Measurements from ENCODE around the gene SCYL2.
"Not testable (repeated sequence)": the region's sequence is repeated elsewhere in the genome, so short reads cannot be mapped to it uniquely, and the experiment has no call there.

Gene SCYL2

GRCh38 chr12:100266835-100267602 lies at the start of gene SCYL2, which contains the start of gene DEPDC4:
SCYL2 (plus strand) TSS chr12:100267177; CDS start chr12:100282971, 15,794 bp downstream.
DEPDC4 (minus strand) TSS chr12:100267079; CDS start chr12:100267076, 3 bp downstream.
- Histone ChIP-seq H3K4me1 (ENCODE audit: control insufficient read depth, insufficient read depth, low read length) (peaks cover 10% of the 10 kb centered on the region), H3K27me3 (ENCODE audit: control insufficient read depth, insufficient read depth, low read length) (no peaks in the 10 kb centered on the region), H3K36me3 (ENCODE audit: control insufficient read depth, insufficient read depth, low read length) (no peaks in the 10 kb centered on the region), H3K4me3 (ENCODE audit: low read depth, low read length) (peak within 1 kb of the TSS; percentile 91), H3K9me3 (ENCODE audit: control insufficient read depth, insufficient read depth, low read length) (no peaks in the 10 kb centered on the region), H3K9ac (ENCODE audit: low read depth, low read length) (peak within 1 kb of the TSS; percentile 77)

- no peak overlapping the region for H3K9ac ChIP-seq (ENCODE audit: low read depth, low read length)
- no peaks in the 10 kb centered on the region for H3K27me3 ChIP-seq (ENCODE audit: control insufficient read depth, insufficient read depth, low read length)
- no peaks in the 10 kb centered on the region for H3K4me1 ChIP-seq (ENCODE audit: control insufficient read depth, insufficient read depth, low read length)
- H3K9me3 ChIP-seq (ENCODE audit: control insufficient read depth, insufficient read depth, low read length): no peaks in the 10 kb centered on the region
- H3K4me3 ChIP-seq (ENCODE audit: low read depth, low read length): no peak overlapping the region
- peaks cover 2% of the 10 kb centered on the region for H3K36me3 ChIP-seq (ENCODE audit: control insufficient read depth, insufficient read depth, low read length)
Measured at GRCh38 chr12:100219328-100220109, 47.5 kb upstream of the SCYL2 start.

- no peak overlapping the region for H3K9ac ChIP-seq (ENCODE audit: low read depth, low read length)
- H3K27me3 ChIP-seq (ENCODE audit: control insufficient read depth, insufficient read depth, low read length): no peaks in the 10 kb centered on the region
- no peaks in the 10 kb centered on the region for H3K9me3 ChIP-seq (ENCODE audit: control insufficient read depth, insufficient read depth, low read length)
- no peaks in the 10 kb centered on the region for H3K36me3 ChIP-seq (ENCODE audit: control insufficient read depth, insufficient read depth, low read length)
- no peaks in the 10 kb centered on the region for H3K4me1 ChIP-seq (ENCODE audit: control insufficient read depth, insufficient read depth, low read length)
- H3K4me3 ChIP-seq (ENCODE audit: low read depth, low read length): no peak overlapping the region
Measured at GRCh38 chr12:100221523-100221922, 45.5 kb upstream of the SCYL2 start.

GRCh38 chr12:100222173-100222572 lies 44.8 kb upstream of the SCYL2 start:
- not testable (repeated sequence) for H3K36me3 ChIP-seq (ENCODE audit: control insufficient read depth, insufficient read depth, low read length); H3K27me3 ChIP-seq (ENCODE audit: control insufficient read depth, insufficient read depth, low read length); H3K9ac ChIP-seq (ENCODE audit: low read depth, low read length)

GRCh38 chr12:100225491-100225890 lies 41.5 kb upstream of the SCYL2 start:
- Histone ChIP-seq H3K4me1 (ENCODE audit: control insufficient read depth, insufficient read depth, low read length) (no peaks in the 10 kb centered on the region), H3K9me3 (ENCODE audit: control insufficient read depth, insufficient read depth, low read length) (no peaks in the 10 kb centered on the region), H3K36me3 (ENCODE audit: control insufficient read depth, insufficient read depth, low read length) (no peaks in the 10 kb centered on the region), H3K9ac (ENCODE audit: low read depth, low read length) (no peak overlapping the region), H3K27me3 (ENCODE audit: control insufficient read depth, insufficient read depth, low read length) (no peaks in the 10 kb centered on the region), H3K4me3 (ENCODE audit: low read depth, low read length) (no peak overlapping the region)

More at GRCh38 chr12:100222173-100222572, 44.8 kb upstream of the SCYL2 start:
- H3K9me3 ChIP-seq (ENCODE audit: control insufficient read depth, insufficient read depth, low read length); H3K4me3 ChIP-seq (ENCODE audit: low read depth, low read length); H3K4me1 ChIP-seq (ENCODE audit: control insufficient read depth, insufficient read depth, low read length): not testable (repeated sequence)

- Histone ChIP-seq H3K27me3 (ENCODE audit: control insufficient read depth, insufficient read depth, low read length) (no peaks in the 10 kb centered on the region), H3K9ac (ENCODE audit: low read depth, low read length) (no peak overlapping the region), H3K4me3 (ENCODE audit: low read depth, low read length) (no peak overlapping the region), H3K9me3 (ENCODE audit: control insufficient read depth, insufficient read depth, low read length) (no peaks in the 10 kb centered on the region), H3K36me3 (ENCODE audit: control insufficient read depth, insufficient read depth, low read length) (no peaks in the 10 kb centered on the region), H3K4me1 (ENCODE audit: control insufficient read depth, insufficient read depth, low read length) (no peaks in the 10 kb centered on the region)
Measured at GRCh38 chr12:100229036-100229635, 37.8 kb upstream of the SCYL2 start.

GRCh38 chr12:100229876-100230275 lies 37.1 kb upstream of the SCYL2 start:
- no peaks in the 10 kb centered on the region for H3K4me1 ChIP-seq (ENCODE audit: control insufficient read depth, insufficient read depth, low read length)
- H3K36me3 ChIP-seq (ENCODE audit: control insufficient read depth, insufficient read depth, low read length): no peaks in the 10 kb centered on the region
- H3K9me3 ChIP-seq (ENCODE audit: control insufficient read depth, insufficient read depth, low read length): no peaks in the 10 kb centered on the region
- no peak overlapping the region for H3K4me3 ChIP-seq (ENCODE audit: low read depth, low read length)
- H3K27me3 ChIP-seq (ENCODE audit: control insufficient read depth, insufficient read depth, low read length): no peaks in the 10 kb centered on the region
- no peak overlapping the region for H3K9ac ChIP-seq (ENCODE audit: low read depth, low read length)

- H3K36me3 ChIP-seq (ENCODE audit: control insufficient read depth, insufficient read depth, low read length); H3K4me1 ChIP-seq (ENCODE audit: control insufficient read depth, insufficient read depth, low read length); H3K27me3 ChIP-seq (ENCODE audit: control insufficient read depth, insufficient read depth, low read length); H3K4me3 ChIP-seq (ENCODE audit: low read depth, low read length); H3K9ac ChIP-seq (ENCODE audit: low read depth, low read length); H3K9me3 ChIP-seq (ENCODE audit: control insufficient read depth, insufficient read depth, low read length): not testable (repeated sequence)
Measured at GRCh38 chr12:100231873-100232272, 35.1 kb upstream of the SCYL2 start.

- Histone ChIP-seq H3K36me3 (ENCODE audit: control insufficient read depth, insufficient read depth, low read length) (no peaks in the 10 kb centered on the region), H3K4me1 (ENCODE audit: control insufficient read depth, insufficient read depth, low read length) (no peaks in the 10 kb centered on the region), H3K9ac (ENCODE audit: low read depth, low read length) (no peak overlapping the region), H3K4me3 (ENCODE audit: low read depth, low read length) (no peak overlapping the region), H3K27me3 (ENCODE audit: control insufficient read depth, insufficient read depth, low read length) (no peaks in the 10 kb centered on the region), H3K9me3 (ENCODE audit: control insufficient read depth, insufficient read depth, low read length) (no peaks in the 10 kb centered on the region)
Measured at GRCh38 chr12:100234166-100234565, 32.8 kb upstream of the SCYL2 start.

- no peaks in the 10 kb centered on the region for H3K27me3 ChIP-seq (ENCODE audit: control insufficient read depth, insufficient read depth, low read length)
Measured at GRCh38 chr12:100234591-100235304, 32.2 kb upstream of the SCYL2 start.

GRCh38 chr12:100238801-100239200 lies 28.2 kb upstream of the SCYL2 start:
- no peaks in the 10 kb centered on the region for H3K4me1 ChIP-seq (ENCODE audit: control insufficient read depth, insufficient read depth, low read length)
- H3K36me3 ChIP-seq (ENCODE audit: control insufficient read depth, insufficient read depth, low read length): no peaks in the 10 kb centered on the region
- H3K27me3 ChIP-seq (ENCODE audit: control insufficient read depth, insufficient read depth, low read length): no peaks in the 10 kb centered on the region
- H3K9me3 ChIP-seq (ENCODE audit: control insufficient read depth, insufficient read depth, low read length): no peaks in the 10 kb centered on the region
- no peak overlapping the region for H3K9ac ChIP-seq (ENCODE audit: low read depth, low read length)
- H3K4me3 ChIP-seq (ENCODE audit: low read depth, low read length): no peak overlapping the region

More at GRCh38 chr12:100234591-100235304, 32.2 kb upstream of the SCYL2 start:
- H3K4me1 ChIP-seq (ENCODE audit: control insufficient read depth, insufficient read depth, low read length): no peaks in the 10 kb centered on the region
- H3K9ac ChIP-seq (ENCODE audit: low read depth, low read length): no peak overlapping the region
- no peaks in the 10 kb centered on the region for H3K9me3 ChIP-seq (ENCODE audit: control insufficient read depth, insufficient read depth, low read length)
- H3K4me3 ChIP-seq (ENCODE audit: low read depth, low read length): no peak overlapping the region
- no peaks in the 10 kb centered on the region for H3K36me3 ChIP-seq (ENCODE audit: control insufficient read depth, insufficient read depth, low read length)
